ENCODE data around the gene ARID3B.

DNA sequence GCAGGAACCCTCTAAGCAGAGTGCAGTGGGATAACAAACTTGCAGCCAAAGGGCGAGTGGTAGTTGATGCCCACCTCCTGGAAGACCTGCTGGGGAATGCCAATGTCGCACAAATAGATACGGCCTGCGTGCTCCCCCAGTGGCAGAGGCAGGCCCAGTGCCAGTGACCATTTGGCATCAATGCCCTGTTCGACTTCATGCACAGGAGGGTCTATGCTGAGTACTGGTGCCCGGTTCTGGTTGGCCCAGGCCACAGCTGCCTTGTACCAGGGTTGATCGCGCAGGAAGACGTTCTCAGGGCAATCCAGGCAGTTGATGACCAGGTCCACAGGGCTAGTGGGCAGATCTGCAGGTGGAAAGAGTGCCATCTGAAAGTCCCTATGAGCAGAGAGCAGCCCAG, 91.6 kb downstream of the ARID3B start:
- TF ChIP-seq, protein P1, sequence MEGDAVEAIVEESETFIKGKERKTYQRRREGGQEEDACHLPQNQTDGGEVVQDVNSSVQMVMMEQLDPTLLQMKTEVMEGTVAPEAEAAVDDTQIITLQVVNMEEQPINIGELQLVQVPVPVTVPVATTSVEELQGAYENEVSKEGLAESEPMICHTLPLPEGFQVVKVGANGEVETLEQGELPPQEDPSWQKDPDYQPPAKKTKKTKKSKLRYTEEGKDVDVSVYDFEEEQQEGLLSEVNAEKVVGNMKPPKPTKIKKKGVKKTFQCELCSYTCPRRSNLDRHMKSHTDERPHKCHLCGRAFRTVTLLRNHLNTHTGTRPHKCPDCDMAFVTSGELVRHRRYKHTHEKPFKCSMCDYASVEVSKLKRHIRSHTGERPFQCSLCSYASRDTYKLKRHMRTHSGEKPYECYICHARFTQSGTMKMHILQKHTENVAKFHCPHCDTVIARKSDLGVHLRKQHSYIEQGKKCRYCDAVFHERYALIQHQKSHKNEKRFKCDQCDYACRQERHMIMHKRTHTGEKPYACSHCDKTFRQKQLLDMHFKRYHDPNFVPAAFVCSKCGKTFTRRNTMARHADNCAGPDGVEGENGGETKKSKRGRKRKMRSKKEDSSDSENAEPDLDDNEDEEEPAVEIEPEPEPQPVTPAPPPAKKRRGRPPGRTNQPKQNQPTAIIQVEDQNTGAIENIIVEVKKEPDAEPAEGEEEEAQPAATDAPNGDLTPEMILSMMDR (IDR thresholded peaks at IDR 0.05): no peak
- no peak for TF ChIP-seq POLR2A (IDR thresholded peaks at IDR 0.05)
